D721Med (cell line): ENCODE data around the gene PTGIS.

ENCODE experiments used
- DNase-seq: peaks from one replicate; pipeline ENCODE4 v3.0.0; 2011; ENCODE audit warnings: low spot score; ENCODE audit not compliant: insufficient read length
- FAIRE-seq: peaks from 2 replicates; lab custom pipeline; 2011; peaks lifted over from hg19 to GRCh38; lab: Jason Lieb, UNC
- CTCF ChIP-seq: IDR thresholded peaks from 2 replicates; pipeline ENCODE4 v1.5.1; 2012; ENCODE audit warnings: mild to moderate bottlenecking, control low read depth; ENCODE audit not compliant: insufficient read depth; ENCODE audit errors: missing control alignments

Gene PTGIS

GRCh38 chr20:49501917-49502316 lies 66.0 kb downstream of the PTGIS start:
- DNase-seq (no peak), FAIRE-seq (no peak)
- TF ChIP-seq CTCF: no peak

GRCh38 chr20:49497398-49497669 lies 70.6 kb downstream of the PTGIS start:
- TF ChIP-seq CTCF: no peak
- FAIRE-seq (no peak), DNase-seq (no peak)

- FAIRE-seq (no peak), DNase-seq (no peak)
- TF ChIP-seq CTCF: no peak
Measured at GRCh38 chr20:49496553-49497397, 71.2 kb downstream of the PTGIS start.

GRCh38 chr20:49496043-49496442 lies 71.9 kb downstream of the PTGIS start:
- no peak for FAIRE-seq
- no peak for DNase-seq
- no peak for TF ChIP-seq CTCF

- no peak for FAIRE-seq
- TF ChIP-seq CTCF: no peak
- no peak for DNase-seq
Measured at GRCh38 chr20:49490689-49491088, 77.2 kb downstream of the PTGIS start.

GRCh38 chr20:49489688-49490087 lies 78.2 kb downstream of the PTGIS start:
- DNase-seq (no peak), FAIRE-seq (no peak)
- no peak for TF ChIP-seq CTCF

GRCh38 chr20:49486064-49486463 lies 81.9 kb downstream of the PTGIS start:
- TF ChIP-seq CTCF: no peak
- no peak for FAIRE-seq
- no peak for DNase-seq
